GM15510 (cell line): ENCODE measurements around the gene EPOP.

ENCODE experiments used
- POLR2A ChIP-seq: IDR thresholded peaks from 3 replicates; pipeline ENCODE4 v1.6.1; 2011; ENCODE audit warnings: borderline replicate concordance; ENCODE audit not compliant: insufficient read length; ENCODE audit errors: extremely low read depth

EPOP gene

GRCh38 chr17:38674749-38675615 is at the start of gene EPOP:
EPOP (minus strand) TSS chr17:38674957; CDS start chr17:38674495, 462 bp downstream.
- peak; percentile 59 for TF ChIP-seq POLR2A

- no peak for TF ChIP-seq POLR2A
Measured at GRCh38 chr17:38721802-38722201, 47.0 kb upstream of the EPOP start.

DNA sequence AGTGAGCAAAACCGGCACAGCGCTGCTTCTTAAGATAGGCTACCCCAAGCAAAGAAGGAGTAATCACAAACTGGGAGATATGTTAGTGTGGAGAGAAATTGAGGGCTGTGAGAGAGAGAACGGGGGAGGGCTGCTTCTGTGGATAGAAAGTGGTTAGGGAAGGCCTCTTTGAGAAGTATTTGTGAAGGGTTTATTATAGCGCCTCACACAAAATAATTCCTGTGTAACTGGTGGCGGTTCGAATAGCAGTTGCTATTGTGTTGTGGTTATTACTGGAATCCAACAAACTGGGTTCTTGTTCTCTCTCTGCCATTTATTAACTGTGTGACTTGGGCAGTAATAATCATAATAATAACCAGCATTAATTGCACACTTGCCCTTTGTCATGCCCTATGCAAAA is 46.2 kb upstream of the EPOP start:
- no peak for TF ChIP-seq POLR2A

DNA sequence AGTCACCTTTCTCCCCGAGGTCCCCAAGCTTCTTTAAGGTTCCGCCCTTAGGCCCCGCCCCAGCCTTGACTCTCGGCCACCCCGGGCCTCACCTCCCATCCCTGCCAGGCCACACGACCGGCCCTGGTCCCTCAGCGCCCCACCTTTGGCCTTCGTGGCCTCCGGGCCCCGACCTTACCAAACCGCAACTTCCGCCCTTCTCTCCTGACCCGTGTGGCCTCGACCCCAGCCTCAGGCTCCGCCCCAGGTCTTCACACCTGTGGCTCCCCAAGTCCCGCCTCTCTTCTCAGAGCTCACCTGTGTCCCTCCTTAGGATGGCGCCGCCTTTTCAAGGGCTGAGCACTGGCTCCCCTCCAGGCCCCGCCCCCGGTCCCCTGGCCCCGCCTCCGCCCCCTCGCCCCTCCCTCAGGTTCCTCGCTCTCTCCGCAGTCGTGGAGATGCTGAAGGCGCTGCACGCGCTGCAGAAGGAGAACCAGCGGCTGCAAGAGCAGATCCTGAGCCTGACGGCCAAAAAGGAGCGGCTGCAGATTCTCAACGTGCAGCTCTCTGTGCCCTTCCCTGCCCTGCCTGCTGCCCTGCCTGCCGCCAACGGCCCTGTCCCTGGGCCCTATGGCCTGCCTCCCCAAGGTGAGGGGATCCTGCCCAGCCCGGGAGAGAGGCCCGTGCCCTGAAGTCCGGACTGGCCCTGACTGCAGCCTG is 45.3 kb upstream of the EPOP start:
- no peak for TF ChIP-seq POLR2A

DNA sequence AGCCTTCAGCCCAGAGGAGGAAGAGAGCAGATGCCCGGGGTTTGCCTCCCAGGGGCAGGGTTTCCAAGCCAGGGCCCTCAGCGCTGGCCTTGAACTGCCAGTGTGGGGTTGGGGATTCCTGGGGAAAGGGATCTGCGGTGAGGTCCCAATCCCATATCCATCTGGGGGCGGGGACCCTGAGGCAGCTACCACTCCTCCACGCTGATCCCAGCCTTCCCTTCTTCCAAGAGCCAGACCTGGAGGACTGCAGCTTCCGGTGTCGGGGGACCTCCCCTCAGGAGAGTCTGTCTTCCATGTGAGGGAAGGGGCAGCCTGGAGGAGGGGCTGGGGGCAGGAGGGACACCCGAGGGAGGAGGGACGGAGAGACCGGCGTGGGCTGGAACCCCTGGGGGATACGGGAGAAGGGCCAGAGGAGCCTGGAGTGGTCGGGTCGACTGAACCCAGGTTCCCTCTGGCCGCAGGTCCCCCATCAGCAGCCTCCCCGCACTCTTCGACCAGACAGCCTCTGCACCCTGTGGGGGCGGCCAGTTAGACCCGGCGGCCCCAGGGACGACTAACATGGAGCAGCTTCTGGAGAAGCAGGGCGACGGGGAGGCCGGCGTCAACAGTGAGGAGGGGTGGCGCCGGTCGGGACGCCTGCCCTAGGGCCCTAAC is 44.7 kb upstream of the EPOP start:
- TF ChIP-seq POLR2A: no peak

DNA sequence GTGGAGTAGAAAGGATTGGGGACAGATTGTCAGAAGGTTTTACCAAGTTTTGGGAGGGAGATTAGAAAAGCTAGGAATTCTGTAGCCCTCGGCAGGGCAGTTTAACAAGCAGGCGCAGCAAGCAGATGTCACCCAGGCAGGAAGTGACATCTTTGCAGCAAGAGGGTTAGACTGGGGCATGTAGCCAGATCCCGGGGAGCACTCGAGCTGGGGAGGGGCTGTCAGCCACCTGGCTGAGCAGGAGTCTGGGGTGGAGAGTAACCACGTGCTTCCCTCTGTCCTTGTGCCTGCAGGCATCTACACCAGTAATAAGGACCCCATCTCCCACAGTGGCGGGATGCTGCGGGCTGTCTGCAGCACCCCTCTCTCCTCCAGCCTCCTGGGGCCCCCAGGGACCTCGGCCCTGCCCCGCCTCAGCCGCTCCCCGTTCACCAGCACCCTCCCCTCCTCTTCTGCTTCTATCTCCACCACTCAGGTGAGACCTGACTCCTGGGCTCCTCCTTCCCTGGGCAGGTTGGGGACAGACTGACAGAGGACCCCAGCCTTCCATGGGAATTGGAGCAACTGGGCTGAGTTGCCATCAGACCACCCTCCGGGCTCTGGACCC is 42.5 kb upstream of the EPOP start:
- TF ChIP-seq POLR2A: no peak

- no peak for TF ChIP-seq POLR2A
Measured at GRCh38 chr17:38716368-38717005, 41.7 kb upstream of the EPOP start.

- no peak for TF ChIP-seq POLR2A
Measured at GRCh38 chr17:38715216-38715943, 40.6 kb upstream of the EPOP start.

DNA sequence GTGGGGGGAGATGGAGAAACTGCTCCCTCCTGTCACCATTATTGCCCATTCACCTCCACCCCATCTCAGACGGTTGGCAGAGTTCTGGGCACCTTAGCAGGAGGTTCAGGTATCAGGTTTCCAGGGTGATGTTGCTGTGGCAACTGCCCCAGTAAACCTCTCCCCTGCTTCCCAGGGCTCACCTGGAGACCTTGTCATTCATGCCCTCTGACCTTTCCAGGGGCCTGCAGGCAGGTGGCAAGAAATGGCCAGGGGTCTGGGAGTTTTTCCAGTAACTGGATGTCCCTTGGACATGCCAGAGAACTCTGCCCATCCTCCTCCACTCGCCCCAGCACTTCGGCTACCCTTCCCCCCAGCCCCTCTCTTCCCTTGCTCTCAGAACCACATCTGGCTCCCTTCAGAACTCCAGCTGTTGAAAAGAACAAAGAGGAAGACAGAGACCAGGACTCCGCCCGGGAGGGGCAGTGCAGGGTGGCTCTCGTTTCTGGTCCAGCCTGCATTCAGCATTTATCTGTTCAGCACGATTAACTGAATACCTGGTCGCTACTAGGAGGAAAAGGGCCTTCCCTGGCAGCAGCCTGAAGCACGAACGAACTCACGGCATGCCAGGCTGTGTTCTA is 38.8 kb upstream of the EPOP start:
- no peak for TF ChIP-seq POLR2A

- TF ChIP-seq POLR2A: no peak
Measured at GRCh38 chr17:38712593-38712992, 37.8 kb upstream of the EPOP start.

DNA sequence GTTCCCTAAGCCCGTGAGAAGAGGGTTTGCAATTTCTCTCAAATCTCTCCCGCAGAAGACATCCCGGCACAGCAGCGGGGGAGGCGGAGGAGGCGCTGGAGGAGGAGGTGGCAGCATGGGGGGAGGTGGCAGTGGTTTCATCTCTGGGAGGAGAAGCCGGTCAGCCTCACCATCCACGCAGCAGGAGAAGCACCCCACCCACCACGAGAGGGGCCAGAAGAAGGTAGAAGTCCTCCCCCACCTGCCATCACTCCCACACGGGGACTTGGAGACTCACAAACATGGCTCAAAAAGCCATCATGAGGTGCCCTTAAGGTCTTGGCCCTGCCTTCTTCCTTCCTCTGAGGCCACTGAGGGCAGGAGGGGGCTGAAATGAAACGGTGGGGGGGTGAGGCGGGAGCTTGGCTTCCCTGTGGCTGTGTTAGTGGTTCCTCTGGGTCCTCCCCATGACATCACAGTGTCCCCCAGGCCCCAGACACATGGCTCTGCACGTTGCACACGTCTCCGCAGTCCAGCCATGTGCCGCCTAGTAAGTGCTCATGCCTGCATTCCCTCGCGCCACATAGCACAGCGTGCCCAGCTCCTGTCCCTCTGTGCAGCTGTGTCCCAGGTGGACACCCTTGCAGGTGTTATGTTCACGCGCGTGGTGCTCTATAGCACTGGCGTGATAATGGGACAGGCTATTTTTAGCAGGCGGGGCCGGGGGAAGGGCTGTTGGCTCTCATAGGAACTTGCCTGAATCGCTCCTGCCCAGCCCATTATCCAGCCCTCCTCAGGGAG is 37.2 kb upstream of the EPOP start:
- no peak for TF ChIP-seq POLR2A

DNA sequence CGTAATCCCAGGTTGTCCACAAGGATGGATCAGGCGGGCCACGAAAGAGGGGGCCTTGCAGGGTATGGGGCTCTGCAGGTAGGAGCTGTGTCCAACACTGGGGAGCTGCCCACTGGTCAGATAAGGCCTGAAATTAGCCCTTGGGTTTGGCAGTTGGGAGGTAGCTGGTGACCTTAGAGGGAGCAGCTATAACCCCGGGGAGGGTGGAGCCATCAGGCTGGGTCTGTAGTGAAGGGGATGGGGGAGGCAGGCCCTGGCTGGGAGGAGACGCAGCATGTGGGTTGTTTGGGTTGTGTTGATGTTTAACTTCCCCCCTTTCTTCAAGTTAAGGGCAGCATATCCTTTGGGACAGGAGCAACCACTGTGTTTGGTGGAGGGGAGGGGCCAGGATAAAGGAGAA is 36.2 kb upstream of the EPOP start:
- no peak for TF ChIP-seq POLR2A

DNA sequence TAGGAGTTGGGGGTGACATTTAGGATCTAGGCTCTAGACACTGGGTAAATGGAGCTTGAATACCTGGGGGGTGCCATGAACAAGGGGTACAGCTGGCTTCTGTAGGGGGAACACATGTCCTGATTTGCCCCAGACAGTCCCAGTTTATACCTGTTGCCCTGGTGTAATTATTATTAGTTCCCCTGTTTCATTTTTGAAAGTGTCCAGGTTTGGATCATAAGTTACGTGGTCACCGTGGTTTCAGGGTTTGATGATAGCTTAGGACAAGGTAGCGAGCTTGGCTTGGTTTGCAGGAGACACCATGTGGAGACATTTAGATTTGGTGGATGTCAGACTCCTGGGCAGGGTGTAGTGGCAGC is 35.8 kb upstream of the EPOP start:
- no peak for TF ChIP-seq POLR2A

GRCh38 chr17:38709864-38710603 is 35.3 kb upstream of the EPOP start:
- TF ChIP-seq POLR2A: no peak
